ENCODE data around the gene TENM4.
"Not testable (repeated sequence)": the region's sequence is repeated elsewhere in the genome, so short reads cannot be mapped to it uniquely, and the experiment has no call there.

TENM4 gene

GRCh38 chr11:78856211-78856610 lies 584.6 kb downstream of the TENM4 start:
- DNase-seq = no peak

- no peak for DNase-seq
These were observed 585.7 kb downstream of the TENM4 start for GRCh38 chr11:78855116-78855515.

DNA sequence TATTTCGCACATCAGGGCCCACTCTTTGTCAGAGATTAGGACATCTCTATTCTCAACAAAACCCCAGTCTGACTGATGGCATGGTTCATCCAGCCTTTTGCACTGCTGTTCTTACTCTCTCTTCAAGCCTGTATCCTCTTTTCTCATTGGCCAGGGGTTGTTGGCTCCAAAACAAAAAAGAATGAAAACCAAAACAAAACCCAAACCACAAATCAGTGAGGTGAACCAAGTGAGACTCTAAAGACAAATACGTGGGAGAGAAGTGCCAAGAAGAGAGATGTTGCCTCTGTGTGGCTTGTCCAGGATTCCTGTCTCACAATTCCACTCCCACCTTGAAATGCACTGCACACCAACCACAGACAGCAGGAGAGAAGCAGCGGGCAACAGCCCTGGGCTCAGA lies 587.3 kb downstream of the TENM4 start:
- no peak for DNase-seq

GRCh38 chr11:78851878-78852586 lies 588.8 kb downstream of the TENM4 start:
- DNase-seq = no peak

DNA sequence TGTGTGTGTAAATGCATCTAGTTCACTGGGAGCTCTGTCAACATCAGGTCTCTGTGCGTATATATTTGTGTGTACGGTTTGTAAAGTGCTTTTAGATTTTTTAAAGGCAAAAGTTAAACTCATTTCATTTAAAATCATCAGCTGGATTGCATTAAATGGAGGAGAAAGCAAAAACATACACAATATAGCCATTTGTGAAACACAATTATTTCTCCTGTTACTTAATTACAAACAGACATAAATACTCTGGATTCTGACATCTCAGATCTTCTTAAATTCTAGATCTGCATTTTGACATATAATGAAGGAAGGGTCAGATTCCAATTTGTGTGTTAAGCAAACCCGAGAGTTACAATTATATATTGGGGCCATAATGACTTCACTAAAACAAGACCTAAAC lies 590.8 kb downstream of the TENM4 start:
- no peak for DNase-seq

GRCh38 chr11:78846269-78846668 lies 594.6 kb downstream of the TENM4 start:
- no peak for DNase-seq

DNA sequence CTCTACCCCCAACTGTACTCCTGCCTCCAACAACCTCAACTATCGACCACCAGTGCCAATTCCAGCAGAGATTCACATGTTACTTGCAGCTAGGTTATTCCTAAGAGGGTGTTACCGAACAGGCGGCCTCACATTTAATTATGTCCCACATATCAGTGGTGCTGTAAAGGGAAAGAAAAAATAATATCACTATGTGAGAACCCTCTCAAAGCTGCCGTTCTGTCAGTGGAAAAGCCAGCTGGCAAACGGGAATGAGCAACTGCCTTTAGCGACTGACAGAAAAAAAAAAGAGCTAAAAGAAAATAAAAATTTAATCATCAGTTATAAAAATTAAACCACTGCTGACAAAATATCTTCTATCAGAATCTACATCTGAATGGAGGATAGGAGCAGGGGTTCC lies 595.3 kb downstream of the TENM4 start:
- DNase-seq = no peak

DNA sequence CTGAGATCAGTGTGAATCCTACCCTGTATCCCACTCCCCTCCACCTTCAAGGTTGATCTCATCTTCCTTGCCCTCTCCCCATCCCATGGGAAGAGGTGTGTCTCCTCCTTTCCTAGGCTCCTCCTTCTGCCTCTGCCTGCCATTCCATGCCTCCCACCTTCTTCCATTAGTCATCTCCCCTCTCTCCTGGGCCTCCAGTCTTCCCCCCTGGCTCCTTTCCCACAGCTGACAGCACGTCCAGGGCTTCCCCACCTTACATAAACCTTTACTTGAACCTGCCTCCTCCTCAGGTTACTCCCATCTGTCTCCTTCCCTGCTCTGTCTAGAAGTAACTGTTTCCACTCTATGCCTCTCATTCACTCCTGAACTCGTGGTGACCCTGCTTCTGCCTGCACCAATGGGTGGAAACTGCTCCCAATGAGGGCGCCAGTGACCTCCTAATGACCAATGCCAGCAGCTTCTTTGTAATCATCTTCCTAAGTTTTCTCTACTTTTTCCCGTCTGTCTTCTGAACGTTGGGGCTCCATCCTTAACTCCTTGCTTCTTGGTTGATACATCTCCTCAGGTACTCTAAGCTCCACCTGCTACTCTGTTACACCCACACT lies 599.3 kb downstream of the TENM4 start:
- DNase-seq = no peak

DNA sequence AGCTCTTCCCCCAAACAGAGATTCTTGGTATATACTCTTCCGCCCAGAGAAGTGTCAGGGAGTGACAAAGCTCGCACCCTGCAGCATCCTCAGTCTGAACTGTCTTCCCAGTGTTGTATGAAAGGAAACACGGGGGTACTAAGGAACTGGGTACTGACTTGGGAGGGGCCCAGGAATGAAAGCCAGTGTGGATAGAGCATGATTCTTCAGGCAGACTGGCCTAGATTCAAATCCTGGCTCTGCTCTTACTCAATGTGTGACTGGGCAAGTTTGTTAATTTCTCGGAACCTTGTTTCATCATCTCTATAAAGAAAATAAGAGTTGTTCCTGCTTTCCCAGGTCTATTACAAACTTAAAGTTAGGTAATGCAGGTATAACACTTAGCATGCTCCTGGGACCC lies 600.2 kb downstream of the TENM4 start:
- DNase-seq = no peak

DNA sequence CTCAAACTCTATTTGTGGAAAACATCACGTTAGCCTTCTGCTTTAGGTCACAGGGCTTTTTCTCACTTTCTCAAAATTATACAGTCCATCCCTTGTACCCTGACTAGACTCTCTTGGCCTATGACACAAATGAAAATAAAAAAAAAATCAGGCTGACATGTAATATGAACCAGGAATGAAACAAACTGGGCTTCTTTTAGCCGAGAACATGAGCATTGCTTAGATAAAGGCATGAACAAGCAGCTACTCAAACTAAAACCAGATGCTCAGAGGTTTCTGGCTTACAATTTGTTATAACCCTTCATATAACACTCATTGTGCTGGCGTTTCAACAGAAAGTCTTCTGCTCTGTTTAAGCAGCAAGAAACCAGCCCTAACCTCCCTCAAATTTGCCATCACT lies 600.6 kb downstream of the TENM4 start:
- DNase-seq = no peak

DNA sequence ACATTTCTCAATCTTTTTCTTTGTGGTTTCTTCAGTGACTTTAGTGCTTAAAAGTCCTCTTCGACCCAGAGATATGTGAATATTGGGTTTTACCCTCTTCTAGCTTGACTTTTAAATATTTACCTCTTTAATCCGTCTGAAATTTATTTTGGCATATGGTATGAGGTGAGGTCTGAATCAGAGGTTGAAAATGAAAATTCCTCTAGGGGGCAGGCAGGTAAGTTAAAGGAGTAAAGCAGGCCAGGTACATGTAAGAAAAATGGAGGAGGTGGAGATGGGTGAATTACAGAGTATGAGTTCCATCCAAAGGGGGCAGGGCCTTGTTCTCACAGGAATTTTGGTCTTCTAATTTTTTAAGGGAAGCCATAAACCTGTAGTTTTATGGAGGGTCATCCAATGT lies 602.4 kb downstream of the TENM4 start:
- no peak for DNase-seq

DNA sequence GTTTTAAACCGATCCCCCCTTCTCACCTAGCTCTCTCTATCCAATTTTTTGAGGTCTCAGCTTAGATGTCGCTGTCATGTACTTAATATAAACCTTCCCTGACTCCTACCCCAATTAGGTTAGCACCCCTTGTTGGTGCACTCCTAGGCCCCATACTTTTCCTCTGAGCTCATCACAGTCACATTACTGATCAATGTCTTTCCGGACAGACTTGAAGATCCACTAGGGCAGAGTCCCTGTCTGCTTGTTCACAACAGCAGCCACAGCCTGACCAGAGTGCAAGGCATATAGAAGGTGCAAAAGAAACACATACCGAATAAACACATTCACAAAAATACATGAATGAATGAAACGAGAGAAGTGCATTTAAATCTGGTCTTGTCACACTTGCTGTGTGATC lies 605.2 kb downstream of the TENM4 start:
- DNase-seq = no peak

DNA sequence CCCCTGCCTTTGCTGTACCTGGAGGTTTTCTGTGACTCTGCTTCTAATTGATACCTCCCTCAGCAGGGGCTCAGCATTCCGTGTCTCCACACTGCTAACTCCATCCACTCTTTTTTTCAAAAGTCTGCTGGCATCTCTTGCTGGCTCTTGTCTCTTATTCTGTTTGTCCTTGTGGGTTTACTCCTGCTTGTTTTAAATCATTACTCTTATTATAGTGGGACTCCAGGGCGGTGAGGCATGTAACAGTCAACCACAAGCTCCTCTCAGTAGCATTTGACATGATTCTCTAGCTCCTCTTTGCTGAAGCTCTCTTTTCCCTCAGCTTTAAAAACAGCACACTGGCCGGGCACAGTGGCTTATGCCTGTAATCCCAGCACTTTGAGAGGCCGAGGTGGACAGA lies 605.9 kb downstream of the TENM4 start:
- no peak for DNase-seq

DNA sequence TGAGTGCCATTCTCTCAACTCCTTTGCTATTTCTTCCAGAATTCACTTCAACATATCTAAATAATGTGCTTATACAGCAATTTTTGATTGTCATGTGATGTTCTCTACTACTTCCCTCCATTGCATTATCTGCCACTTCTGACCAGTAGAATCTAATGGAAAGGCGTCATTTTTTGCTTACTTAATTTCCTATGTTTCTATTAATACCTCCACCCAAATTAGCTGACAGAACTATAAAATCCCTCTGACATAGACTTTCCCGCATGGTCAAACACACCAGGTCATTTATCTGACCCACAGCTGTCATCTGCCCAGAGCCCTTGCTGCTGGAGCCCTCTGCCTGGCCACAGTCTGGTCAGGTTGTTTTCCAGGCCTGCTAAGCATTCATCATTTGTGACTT lies 607.6 kb downstream of the TENM4 start:
- no peak for DNase-seq

DNA sequence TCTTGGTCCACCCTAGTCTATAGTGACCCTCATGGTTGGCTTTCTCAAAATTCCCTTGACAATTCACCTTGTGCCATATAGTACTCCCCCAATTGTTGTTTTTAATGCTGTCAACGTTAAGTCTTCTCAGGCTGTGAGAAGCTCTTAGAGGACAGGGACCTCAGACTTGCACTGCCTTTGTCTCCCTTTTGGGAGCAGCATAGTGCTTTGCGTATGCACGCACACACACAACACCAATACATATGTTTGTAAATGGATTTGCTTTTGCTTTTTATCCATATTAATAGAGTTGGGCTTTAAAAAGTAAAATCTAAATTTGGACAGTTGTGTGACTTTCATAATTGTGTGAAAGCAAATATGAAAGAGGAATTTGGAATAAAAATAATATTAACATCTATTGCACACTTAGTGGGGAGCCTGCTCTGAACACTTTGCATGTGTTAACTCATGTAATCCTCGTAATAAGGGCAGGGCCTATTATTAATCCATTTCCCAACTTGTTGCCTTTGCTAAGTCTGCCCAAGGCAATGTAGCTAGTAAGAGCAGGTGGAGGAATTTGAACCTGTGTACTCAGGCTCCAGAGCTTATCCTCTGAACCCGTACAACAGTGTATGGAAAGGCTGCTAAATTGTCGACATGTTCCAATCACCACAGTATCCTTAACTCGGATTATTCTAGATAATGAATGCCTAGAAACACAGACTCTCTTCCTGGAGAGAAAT lies 608.4 kb downstream of the TENM4 start:
- no peak for DNase-seq

- DNase-seq = no peak
These were observed 609.3 kb downstream of the TENM4 start for GRCh38 chr11:78831571-78831970.

- DNase-seq = no peak
These were observed 610.5 kb downstream of the TENM4 start for GRCh38 chr11:78830277-78830819.

- no peak for DNase-seq
These were observed 611.7 kb downstream of the TENM4 start for GRCh38 chr11:78829146-78829545.

- DNase-seq = no peak
These were observed 612.2 kb downstream of the TENM4 start for GRCh38 chr11:78828676-78829075.

- DNase-seq = not testable (repeated sequence)
These were observed 613.5 kb downstream of the TENM4 start for GRCh38 chr11:78827291-78827690.

DNA sequence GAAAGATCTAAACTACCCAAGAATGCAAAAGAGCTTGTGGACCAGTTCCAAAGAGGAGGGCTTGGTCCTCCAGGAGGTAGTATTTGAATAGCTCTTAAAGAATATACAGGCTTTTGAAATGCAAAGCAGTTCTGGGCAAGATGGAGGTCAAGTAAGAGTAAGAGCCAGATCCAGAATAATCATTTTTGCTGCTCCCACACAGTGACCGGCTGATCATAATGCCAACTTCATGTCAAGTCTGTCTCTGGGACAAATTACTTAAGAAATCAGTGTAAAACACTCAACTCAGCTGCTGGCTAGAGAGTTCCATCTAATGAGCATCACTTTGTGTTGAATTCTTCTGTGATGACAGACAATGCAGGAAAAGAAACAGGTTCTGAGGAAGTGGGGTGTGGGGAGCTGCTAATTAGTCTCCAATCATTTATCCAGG lies 615.2 kb downstream of the TENM4 start:
- DNase-seq = no peak

DNA sequence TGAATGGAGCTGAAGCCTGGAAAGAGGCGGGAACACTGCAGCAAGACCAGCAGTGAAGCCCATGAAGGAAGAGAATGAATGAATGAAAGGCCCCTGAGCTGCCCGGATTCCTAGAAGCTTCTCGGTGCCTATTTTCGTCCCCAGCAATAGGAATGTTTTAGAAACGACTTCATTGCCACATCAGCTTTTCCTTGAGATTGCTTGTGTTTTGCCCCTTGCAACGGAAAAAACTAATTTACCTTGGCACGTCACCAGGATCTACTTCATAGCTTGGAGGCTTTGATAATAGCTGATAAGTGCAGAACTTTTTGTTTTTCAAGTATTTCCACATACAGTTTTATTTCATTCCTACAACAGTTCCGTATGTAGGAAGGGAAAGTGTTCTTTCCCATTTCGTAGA lies 617.2 kb downstream of the TENM4 start:
- DNase-seq = no peak

DNA sequence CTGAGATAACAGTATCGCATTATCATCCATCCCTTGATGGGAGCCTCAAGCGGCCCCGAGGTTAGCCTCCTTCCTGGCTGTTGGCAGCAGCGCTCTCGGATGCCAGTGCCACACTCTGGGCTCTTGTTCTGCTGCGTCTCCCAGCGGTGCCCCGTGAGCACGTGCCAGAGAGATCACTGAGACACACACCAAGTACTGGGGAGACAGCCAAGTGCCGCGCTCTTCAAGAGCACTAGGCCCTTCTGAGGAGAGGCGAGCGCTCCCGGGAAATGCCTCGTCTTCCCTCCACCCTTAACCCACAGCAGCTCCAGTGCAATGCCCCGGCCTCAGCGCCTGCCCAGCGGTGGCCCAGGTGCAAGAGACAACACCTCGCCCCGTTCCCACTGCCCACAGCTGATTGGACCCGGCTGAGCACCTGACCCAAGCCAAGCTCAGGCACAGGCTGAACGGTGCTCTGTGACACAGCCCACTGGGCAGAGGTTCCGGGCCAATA lies 617.9 kb downstream of the TENM4 start:
- DNase-seq = no peak
